ENCODE results near the gene AHNAK2. TPM values are rescaled to one million over a fixed set of nuclear protein-coding genes. Genes with fewer than 3 reads are reported as not detected.

AHNAK2 gene
- total and polyA plus RNA-seq, 2 experiments from 2014 or later, result 17.8 to 78.0 TPM

DNA sequence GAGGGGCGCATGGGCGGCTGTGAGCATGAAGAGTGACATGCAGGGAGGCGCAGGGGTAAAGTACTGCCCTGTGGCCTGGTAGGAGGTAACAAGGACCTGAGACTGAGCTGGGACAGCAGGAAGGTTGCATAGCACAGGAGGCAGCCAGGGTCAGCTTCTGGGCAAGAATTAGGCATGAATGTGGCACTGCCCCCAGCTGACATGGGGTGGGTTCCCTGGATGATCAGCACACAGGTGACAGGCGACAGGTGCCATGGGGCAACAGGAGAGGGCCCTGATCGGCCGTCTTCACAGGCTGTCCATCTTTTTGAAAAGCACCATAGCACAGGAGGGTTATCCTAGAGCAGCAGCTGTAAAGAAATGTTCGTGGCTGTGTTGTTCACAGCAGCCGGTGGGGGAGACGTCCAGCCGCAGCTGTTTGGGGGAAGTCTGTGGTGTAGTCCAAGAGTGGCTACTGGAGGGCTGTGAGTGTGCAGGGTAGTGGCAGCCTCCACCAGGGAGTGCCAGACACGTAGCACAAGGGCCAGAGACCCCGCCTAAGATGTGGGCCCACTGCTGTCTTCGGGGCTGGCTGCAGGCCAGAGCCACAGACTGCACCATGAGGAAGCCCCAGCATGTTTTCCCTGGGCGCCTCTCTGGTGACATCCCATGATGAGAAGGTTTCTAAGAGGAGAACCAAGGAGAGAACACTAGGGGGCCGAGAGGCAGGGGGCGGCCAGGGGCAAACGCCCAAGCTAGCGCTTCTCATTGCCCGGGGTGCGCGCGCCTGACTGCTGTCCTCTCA, 15.8 kb upstream of the AHNAK2 start:
- Histone ChIP-seq H3K27ac (no peak overlapping the region), H3K27me3 (no peaks in the 10 kb centered on the region), H3K4me3 (no peak overlapping the region), H3K9me3 (ENCODE audit: low read depth) (no peaks in the 10 kb centered on the region), H3K4me1 (ENCODE audit: low read depth) (no peaks in the 10 kb centered on the region), H3K36me3 (peaks cover 5% of the 10 kb centered on the region)
- TF ChIP-seq, protein P1, sequence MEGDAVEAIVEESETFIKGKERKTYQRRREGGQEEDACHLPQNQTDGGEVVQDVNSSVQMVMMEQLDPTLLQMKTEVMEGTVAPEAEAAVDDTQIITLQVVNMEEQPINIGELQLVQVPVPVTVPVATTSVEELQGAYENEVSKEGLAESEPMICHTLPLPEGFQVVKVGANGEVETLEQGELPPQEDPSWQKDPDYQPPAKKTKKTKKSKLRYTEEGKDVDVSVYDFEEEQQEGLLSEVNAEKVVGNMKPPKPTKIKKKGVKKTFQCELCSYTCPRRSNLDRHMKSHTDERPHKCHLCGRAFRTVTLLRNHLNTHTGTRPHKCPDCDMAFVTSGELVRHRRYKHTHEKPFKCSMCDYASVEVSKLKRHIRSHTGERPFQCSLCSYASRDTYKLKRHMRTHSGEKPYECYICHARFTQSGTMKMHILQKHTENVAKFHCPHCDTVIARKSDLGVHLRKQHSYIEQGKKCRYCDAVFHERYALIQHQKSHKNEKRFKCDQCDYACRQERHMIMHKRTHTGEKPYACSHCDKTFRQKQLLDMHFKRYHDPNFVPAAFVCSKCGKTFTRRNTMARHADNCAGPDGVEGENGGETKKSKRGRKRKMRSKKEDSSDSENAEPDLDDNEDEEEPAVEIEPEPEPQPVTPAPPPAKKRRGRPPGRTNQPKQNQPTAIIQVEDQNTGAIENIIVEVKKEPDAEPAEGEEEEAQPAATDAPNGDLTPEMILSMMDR (IDR thresholded peaks at IDR 0.05; ENCODE audit: low read depth, low read length), result no peak
- DNase-seq (ENCODE audit: low read depth in 1 of 2, low spot score in 1 of 2), result no peak

DNA sequence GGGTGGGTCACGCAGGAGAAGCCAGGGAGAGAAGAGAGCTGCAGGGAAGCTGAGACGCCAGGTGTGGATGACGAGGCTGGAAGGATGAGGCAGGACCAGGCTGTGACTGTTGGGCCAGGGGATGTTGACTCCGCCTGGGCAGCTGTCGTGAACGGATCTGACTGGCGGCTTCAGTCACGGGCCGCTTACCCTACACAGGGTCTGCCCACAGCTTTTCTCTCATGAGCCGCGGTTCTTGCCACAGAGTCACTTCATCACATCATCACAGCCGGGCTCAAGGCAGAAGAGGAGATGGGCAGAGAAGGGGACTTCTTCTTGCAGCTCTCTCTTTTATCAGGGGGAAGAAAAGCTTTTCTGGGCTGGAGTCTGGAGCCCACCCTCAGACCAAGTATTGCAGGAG, 15.1 kb upstream of the AHNAK2 start:
- no peak for DNase-seq (ENCODE audit: low read depth in 1 of 2, low spot score in 1 of 2)
- Histone ChIP-seq H3K4me3 (no peak overlapping the region), H3K27me3 (no peaks in the 10 kb centered on the region), H3K9me3 (ENCODE audit: low read depth) (no peaks in the 10 kb centered on the region), H3K27ac (no peak overlapping the region), H3K4me1 (ENCODE audit: low read depth) (no peaks in the 10 kb centered on the region), H3K36me3 (peaks cover 5% of the 10 kb centered on the region)
- TF ChIP-seq, protein P1 (IDR thresholded peaks at IDR 0.05; ENCODE audit: low read depth, low read length), result no peak

DNA sequence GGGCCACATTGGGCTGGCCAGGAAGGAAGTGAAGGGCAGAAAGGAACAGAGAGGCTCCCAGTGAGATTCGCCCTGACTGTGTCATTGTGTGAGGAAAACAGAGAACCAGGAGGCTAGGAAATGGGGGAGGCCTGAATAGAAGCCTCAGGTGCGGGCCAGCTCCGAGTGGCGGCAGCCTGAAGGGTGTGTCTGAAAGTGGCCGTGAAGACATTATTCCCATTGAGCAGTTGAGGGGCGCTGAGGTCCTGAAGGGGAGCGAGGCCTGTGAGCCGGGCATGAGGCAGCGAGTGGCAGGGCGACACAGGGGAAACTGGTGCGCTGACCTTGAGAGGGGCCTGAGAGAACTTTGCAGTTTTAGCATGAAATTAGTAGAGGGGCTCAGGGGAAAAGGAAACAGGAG, 14.3 kb upstream of the AHNAK2 start:
- no peaks in the 10 kb centered on the region for H3K27me3 ChIP-seq
- H3K36me3 ChIP-seq, result peaks cover 5% of the 10 kb centered on the region
- no peaks in the 10 kb centered on the region for H3K9me3 ChIP-seq (ENCODE audit: low read depth)
- no peak overlapping the region for H3K27ac ChIP-seq
- DNase-seq (ENCODE audit: low read depth in 1 of 2, low spot score in 1 of 2), result no peak
- TF ChIP-seq, protein P1 (IDR thresholded peaks at IDR 0.05; ENCODE audit: low read depth, low read length), result no peak
- no peaks in the 10 kb centered on the region for H3K4me1 ChIP-seq (ENCODE audit: low read depth)
- H3K4me3 ChIP-seq, result no peak overlapping the region

DNA sequence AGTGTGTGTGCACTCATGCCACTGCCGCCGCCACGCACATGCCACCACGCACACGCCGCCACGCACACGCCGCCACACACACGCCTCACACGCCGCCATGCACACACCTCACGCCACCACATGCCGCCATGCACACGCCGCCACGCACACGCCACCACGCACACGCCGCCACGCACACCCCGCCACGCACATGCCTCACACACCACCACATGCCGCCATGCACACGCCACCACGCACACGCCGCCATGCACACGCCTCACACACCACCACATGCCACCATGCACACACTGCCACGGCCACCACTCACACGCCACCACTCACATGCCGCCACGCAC, 13.7 kb upstream of the AHNAK2 start:
- no peak for DNase-seq (ENCODE audit: low read depth in 1 of 2, low spot score in 1 of 2)
- Histone ChIP-seq H3K27me3 (no peaks in the 10 kb centered on the region), H3K9me3 (ENCODE audit: low read depth) (no peaks in the 10 kb centered on the region), H3K27ac (no peak overlapping the region), H3K36me3 (peaks cover 5% of the 10 kb centered on the region), H3K4me1 (ENCODE audit: low read depth) (no peaks in the 10 kb centered on the region), H3K4me3 (no peak overlapping the region)
- TF ChIP-seq, protein P1 (IDR thresholded peaks at IDR 0.05; ENCODE audit: low read depth, low read length), result no peak

DNA sequence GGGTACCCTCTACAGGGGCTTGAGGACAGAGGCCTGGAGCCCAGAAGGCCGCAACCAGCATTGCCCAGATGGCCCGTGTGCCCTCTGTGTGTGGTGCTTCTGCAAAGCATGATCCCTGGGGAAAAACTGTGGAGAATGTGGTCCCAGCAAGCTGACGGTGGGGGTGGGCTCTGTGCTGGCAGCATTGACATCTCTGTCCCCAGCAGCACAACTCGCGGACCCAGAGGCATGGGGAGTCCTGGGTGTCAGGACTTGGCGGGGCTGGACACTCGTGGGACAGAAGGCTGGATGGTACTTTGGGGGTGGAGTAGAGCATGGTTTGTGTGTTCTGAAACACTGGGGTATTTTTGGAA, 11.8 kb upstream of the AHNAK2 start:
- Histone ChIP-seq H3K27me3 (no peaks in the 10 kb centered on the region), H3K27ac (no peak overlapping the region)
- DNase-seq (ENCODE audit: low read depth in 1 of 2, low spot score in 1 of 2), result no peak

More for the DNA sequence above, 11.8 kb upstream of the AHNAK2 start:
- no peak overlapping the region for H3K4me3 ChIP-seq
- H3K36me3 ChIP-seq, result peaks cover 5% of the 10 kb centered on the region
- H3K4me1 ChIP-seq (ENCODE audit: low read depth), result no peaks in the 10 kb centered on the region
- no peaks in the 10 kb centered on the region for H3K9me3 ChIP-seq (ENCODE audit: low read depth)
- TF ChIP-seq, protein P1 (IDR thresholded peaks at IDR 0.05; ENCODE audit: low read depth, low read length), result no peak

Data from cardiac muscle cell (in vitro differentiated cells and primary cell).